ENCODE data around the gene PIP4K2A. TPM values are rescaled to one million over a fixed set of nuclear protein-coding genes. Genes with fewer than 3 reads are reported as not detected.

The PIP4K2A gene
- total RNA-seq, 1 donor: 43.6 TPM

DNA sequence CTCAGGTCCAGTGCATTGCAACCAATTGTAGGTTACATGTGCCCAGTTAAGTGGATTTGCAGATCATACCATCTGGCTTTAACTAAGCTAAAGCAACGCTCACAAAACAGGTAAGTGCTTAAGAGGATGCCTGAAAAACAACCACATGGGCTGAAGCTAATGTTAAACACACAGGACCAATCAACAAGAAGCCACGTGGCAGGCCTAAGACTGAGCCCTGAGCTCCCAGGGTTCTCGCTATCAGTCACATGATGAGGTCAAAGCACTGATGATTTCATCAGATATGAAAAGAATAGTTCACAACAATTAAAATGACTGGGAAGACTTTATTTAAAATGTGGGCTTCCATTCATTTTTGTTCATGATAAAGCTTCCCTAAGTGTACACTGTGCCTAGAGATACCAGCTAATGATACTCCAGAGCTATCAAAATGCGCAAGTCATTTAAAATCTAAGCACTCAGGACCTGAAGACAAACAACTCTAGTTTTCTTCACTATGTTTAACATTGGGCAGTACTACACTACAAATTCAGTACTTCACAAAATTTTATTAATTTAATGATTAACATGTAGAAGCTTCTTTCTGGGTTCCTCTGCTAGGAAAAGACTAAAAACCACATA is 90.6 kb downstream of the PIP4K2A start:
- no peak for DNase-seq (ENCODE audit: low read depth in 2 of 3, low spot score in 2 of 3)

- no peak for DNase-seq (ENCODE audit: low read depth in 2 of 3, low spot score in 2 of 3)
Measured at GRCh38 chr10:22622242-22622806, 92.1 kb downstream of the PIP4K2A start.

GRCh38 chr10:22621726-22622125 is 92.7 kb downstream of the PIP4K2A start:
- no peak for DNase-seq (ENCODE audit: low read depth in 2 of 3, low spot score in 2 of 3)

DNA sequence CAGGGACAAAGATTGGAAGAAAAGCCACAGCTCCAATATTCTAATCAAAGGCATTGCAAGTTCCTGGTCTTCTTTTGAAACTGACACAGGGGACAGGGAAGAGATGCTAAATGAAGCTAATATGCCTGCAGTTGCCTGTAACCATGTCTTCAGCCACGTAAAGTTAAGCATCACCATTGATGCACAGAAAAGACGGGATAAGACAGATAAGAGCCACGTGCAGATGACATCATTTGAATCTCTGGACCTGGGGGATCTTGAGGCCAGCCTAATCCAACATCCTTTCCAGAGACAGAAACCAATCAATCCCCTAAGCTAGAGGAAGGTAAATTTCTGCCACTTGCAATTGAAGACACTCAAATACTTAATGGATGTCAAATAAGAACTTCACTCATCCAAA is 93.4 kb downstream of the PIP4K2A start:
- DNase-seq (ENCODE audit: low read depth in 2 of 3, low spot score in 2 of 3): no peak

DNA sequence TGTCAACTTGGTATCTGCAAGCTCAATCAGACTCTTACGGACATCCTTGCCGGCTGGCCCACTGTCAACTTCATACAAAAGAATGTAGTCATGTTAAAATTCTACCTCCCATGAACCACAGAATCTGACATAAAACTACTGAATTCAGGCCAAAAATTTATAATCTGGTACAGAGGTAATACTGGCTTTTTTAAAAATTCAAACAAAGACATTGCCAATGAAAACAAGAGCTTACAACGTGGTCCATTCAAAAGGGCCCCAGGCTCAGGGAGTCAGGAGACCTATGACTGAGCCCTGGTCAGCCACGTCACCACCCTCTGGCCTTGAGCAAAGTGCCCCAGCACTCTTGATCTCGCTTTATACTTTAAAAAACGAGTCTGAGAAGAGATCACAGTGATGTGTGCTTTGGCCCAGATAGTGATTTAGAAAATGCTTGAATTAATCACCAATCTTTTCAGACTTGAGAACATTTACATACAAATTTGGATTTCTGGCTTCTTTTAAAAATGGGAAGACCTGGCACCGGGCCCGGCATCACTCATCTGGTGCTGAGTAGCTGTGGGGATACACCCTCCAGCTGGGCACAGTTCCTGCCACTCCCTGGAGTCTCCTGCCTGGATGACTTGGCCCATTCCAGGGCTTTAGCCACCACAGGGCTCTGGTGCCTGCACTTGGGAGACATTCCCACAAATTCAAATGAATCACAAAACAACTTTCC is 94.1 kb downstream of the PIP4K2A start:
- no peak for DNase-seq (ENCODE audit: low read depth in 2 of 3, low spot score in 2 of 3)

DNA sequence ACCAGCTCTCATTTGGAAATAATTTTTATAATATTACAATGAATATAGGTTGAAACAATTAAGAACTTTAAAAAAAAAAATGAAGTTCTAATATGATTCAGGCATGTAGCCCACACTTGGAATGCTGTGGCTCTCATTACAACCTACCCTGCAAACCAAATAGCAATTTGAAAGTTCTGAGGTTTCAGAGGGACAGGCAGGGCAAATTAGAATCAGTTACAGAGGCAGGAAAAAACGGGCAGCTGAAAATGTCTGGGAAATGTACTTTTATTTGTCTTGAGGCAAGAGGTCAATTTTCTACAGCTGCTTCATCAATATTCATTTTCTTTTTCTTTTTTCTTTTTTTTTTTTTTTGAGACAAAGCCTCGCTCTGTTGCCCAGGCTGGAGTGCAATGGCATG is 95.3 kb downstream of the PIP4K2A start:
- DNase-seq (ENCODE audit: low read depth in 2 of 3, low spot score in 2 of 3): no peak

GRCh38 chr10:22618078-22618785 is 96.1 kb downstream of the PIP4K2A start:
- DNase-seq (ENCODE audit: low read depth in 2 of 3, low spot score in 2 of 3): no peak

GRCh38 chr10:22617516-22617915 is 96.9 kb downstream of the PIP4K2A start:
- DNase-seq (ENCODE audit: low read depth in 2 of 3, low spot score in 2 of 3): no peak

- DNase-seq (ENCODE audit: low read depth in 2 of 3, low spot score in 2 of 3): no peak
Measured at GRCh38 chr10:22617051-22617450, 97.3 kb downstream of the PIP4K2A start.

- peak in 1 of 3 donors; percentile 20 for DNase-seq (ENCODE audit: low read depth in 2 of 3, low spot score in 2 of 3)
Measured at GRCh38 chr10:22615819-22616499, 98.4 kb downstream of the PIP4K2A start.

GRCh38 chr10:22615101-22615500 is 99.3 kb downstream of the PIP4K2A start:
- DNase-seq (ENCODE audit: low read depth in 2 of 3, low spot score in 2 of 3): no peak

DNA sequence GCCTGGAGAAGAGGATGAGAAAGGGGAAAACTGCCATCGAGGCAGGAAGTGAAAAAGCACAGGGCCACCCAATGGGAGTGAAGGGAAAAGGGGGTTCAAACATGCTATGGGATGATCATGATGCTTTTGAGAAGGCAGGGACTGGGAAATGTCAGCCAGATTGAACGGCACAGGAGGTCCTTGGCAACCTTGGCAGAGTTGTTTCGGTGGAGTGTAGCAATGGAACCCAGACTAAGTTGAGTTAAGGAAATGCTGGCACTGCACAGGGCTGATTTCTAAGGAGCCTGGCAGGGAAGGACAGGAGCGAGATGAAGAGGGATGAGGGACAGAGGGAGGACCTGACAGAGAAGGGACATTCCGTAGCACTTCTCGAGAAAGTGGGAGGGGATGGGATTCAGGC is 101.4 kb downstream of the PIP4K2A start:
- DNase-seq (ENCODE audit: low read depth in 2 of 3, low spot score in 2 of 3): no peak

- DNase-seq (ENCODE audit: low read depth in 2 of 3, low spot score in 2 of 3): no peak
Measured at GRCh38 chr10:22612318-22612717, 102.1 kb downstream of the PIP4K2A start.

- peak in 2 of 3 donors; percentile 37 to 60 for DNase-seq (ENCODE audit: low read depth in 2 of 3, low spot score in 2 of 3)
Measured at GRCh38 chr10:22611425-22612115, 102.8 kb downstream of the PIP4K2A start.

DNA sequence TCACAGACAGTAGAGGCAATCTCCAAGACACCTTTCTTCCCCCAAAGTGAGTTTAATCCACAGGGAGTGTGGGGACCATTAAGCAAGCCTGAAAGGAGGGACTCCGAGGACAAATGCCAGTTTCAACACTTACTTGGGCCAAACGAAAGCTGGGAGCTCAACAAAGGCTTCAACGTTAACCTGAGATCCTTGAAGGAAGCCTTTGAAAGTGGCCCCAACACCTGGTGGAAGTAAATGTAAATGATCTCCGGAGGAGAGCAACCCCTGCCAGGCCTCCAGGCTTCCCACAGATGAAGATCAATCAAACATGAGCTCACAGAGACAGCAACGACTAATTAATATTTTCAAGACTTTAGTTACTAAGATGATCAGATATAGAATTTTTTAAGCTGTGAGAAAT is 103.8 kb downstream of the PIP4K2A start:
- DNase-seq (ENCODE audit: low read depth in 2 of 3, low spot score in 2 of 3): no peak

DNA sequence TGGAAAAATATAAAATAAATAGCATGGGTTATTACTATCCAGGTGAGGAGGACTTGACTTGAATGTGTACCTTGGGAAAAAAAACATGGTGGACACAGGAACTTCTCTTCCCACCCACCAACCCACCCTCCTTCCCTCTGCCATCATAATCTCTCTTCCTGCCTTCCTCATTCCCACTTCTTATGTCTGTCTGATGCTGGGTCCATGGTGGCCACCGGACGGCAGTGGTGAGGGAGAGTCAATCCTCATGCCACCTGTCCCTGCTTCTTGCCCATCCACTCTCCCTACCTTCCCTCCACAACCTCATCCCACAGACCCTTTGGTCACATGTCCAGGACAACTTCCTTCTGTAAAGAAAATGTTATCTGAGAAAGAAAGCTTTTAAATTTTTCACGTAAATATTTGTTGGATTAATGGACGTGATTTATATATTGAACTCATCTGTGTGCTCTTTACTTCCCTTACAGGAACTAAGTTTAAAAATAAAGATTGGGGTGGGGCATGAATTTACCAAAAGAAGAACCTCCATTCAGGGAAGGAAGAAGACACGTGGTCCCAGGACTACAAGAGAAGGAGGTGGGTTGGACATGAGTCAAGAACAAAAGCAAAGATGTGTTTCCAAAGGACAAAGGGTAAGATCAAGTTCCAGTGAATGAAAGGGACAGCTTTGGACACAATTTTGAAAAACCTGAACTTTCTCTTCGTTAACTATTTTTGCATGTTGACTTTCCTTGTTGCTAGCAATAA is 104.5 kb downstream of the PIP4K2A start:
- peak in 1 of 3 donors; percentile 29 for DNase-seq (ENCODE audit: low read depth in 2 of 3, low spot score in 2 of 3)

DNA sequence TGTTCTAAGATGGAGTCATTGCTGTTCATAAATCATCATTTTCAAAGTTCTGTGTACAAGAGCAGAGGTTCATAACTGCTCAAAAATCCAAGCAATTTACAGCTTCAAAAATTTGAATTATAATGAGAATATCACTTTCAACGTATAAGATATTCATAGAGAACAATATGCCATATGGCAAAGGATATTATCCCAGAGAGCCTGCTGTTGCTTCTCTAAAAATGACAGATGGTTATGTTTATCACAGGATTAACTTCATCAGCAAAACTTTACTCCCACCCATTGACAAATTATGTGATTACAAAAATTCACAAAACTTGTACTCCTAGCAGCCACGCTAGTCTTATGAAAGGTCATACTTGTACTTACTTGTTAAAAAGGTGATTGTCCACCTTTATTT is 105.1 kb downstream of the PIP4K2A start:
- DNase-seq (ENCODE audit: low read depth in 2 of 3, low spot score in 2 of 3): no peak

GRCh38 chr10:22607261-22607660 is 107.1 kb downstream of the PIP4K2A start:
- no peak for DNase-seq (ENCODE audit: low read depth in 2 of 3, low spot score in 2 of 3)

DNA sequence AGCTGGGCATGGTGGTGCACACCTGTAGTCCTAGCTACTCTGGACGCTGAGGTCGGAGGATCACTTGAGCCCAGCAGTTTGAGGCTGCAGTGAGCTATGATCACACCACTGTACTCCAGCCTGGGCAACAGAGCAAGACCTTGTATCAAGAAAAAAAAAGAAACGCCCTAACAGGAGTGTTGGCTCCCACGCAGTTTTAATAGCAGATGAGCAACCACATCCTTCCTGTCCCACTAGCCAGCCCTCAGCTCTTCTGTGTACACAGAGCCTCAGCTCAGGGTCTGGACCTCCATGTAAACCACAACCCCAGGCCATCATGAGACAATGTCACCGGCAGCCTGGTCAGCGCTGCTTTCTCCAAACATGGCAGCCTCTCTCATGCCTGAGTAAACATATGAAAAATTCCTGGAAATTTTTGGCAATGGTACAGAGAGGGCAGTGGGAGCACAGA is 108.2 kb downstream of the PIP4K2A start:
- peak in 1 of 3 donors; percentile 25 for DNase-seq (ENCODE audit: low read depth in 2 of 3, low spot score in 2 of 3)

- peak in 2 of 3 donors; percentile 41 to 49 for DNase-seq (ENCODE audit: low read depth in 2 of 3, low spot score in 2 of 3)
Measured at GRCh38 chr10:22605168-22605567, 109.2 kb downstream of the PIP4K2A start.
